ENCODE data around the gene EGF.

DNA sequence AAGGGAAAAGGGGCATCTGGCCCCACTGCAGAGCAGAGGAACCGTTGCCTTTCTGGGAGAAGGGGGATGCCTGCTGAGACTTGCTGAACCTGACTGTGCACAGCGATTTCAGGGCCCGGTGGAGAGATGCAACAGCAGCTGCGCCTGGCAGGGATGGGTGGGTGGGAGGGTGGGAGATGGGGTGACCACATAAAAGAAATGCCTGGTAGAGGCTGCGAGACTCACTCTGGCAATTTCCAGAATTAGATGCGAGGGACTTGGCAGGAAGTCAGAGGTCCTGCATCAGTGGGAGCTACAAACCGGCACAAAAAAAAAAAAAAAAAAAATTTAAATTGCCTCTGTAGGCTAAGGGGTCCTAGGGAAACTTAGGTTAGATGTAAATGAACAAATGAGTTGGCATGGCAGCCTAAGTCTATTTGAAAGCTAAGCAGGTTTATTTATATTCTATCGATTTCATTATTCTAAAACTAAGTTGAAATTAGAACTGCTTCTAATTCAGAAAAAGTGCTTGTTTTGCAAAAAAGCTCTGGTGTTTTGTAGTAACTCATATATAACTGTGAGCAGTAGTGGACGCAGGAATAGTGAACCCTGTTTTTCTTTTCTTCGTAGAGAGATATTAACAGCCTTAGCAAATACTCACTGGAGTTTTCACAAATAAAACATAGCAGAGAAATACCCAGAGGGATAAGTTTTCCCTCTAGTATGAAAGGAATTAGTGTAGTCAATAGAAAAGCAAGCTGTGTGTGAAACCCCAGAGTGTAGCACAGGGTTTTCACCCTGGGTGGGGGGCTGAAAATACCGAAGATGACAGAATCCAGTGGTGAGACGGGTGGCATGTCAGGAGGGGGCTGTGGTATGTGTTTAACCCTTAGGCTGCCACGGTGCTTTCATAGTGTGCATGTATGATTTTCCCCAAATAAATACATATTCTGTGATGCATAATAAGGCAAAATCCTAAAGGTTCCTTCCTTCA is 130.1 kb downstream of the EGF start:
- no peak for TF ChIP-seq POLR2A (IDR thresholded peaks at IDR 0.05)
- TF ChIP-seq, protein P1, sequence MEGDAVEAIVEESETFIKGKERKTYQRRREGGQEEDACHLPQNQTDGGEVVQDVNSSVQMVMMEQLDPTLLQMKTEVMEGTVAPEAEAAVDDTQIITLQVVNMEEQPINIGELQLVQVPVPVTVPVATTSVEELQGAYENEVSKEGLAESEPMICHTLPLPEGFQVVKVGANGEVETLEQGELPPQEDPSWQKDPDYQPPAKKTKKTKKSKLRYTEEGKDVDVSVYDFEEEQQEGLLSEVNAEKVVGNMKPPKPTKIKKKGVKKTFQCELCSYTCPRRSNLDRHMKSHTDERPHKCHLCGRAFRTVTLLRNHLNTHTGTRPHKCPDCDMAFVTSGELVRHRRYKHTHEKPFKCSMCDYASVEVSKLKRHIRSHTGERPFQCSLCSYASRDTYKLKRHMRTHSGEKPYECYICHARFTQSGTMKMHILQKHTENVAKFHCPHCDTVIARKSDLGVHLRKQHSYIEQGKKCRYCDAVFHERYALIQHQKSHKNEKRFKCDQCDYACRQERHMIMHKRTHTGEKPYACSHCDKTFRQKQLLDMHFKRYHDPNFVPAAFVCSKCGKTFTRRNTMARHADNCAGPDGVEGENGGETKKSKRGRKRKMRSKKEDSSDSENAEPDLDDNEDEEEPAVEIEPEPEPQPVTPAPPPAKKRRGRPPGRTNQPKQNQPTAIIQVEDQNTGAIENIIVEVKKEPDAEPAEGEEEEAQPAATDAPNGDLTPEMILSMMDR (IDR thresholded peaks at IDR 0.05 in 8 of 11, conservative IDR thresholded peaks at IDR 0.05 in 3 of 11), result no peak
